Measurements from ENCODE around the gene GALNT14.

The GALNT14 gene

DNA sequence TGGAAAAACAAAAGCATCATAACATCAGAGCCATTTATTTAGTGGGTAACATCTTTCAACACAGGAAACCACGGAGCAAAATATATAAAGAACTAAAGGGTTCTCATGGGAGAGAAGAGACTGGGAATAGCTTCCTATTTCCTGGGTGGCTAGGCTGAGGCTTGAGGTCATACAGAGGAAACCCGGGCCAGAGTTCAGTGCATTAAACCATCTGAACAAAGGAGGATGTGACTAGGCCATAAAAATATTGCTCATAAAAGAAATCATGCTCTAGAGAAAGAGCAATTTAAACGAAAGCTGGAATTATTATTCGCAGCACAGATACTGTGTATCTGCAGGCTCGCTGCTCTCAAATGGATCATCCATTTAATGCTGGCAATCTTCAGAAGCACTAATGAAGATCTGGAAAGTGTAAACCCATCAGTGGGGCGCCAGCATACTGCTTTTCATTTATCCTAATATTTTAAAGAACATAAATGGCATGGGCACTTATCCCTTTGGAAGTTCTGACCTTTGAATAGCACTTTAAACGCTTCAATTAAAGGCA lies 83.3 kb downstream of the GALNT14 start:
- no peak for DNase-seq (ENCODE audit: low read depth)

DNA sequence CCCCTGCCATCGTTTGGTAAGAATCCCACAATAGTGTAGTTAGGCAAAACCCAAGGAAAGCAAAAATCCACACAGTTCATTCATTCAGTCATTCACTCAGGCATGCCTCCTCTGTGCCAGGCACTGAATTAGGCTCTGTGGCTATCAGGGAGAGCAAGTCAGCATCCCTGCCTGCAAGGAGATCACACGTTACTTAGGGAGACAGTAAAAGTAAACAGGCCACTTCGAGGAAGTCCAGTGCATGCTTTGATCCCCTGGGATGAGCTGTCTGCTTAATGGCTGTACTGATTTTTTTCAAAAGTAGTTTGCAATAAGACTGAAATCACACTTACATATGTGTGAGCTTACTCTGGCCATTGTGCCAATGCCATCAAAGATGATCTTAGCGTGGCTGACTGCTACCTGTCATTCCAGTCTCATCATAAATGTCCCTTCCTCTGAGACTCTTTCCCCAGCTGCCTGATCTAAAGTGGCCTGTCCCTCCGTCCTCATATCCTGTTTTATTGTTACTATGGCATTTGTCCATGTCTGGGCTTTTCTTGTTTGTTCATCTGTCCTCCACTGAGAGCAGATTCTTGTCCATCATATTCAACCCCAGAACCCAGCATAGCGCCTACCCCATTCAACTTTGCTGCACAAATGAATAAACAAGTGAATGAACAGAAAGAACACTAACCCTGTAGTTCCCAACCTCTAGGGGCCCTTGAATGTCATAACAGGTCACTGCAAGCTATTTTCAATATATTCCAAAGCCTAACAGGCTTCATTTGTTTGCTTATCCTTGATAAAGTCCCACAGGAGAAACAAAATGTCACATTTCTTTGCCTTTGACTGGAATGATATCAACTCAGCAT lies 84.1 kb downstream of the GALNT14 start:
- DNase-seq (ENCODE audit: low read depth) = no peak

DNA sequence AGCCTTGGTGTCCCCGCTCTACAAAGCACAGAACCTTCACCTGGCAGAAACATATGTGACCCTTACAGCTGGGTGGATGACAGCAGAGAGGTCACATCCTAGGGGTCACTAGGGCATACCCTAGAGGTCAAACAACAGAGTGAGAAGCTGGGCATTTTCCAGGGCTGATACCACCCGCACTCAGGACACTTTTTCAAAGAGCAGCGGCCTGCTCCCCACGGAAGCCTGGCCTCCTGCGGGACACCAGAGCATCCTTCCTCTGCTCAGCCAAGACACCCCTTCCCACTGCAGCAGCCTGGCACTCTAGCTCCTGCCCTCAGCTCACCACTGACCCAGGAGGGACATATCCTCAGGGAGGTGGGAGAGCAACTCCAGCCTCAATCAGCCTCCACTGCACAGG lies 86.0 kb downstream of the GALNT14 start:
- DNase-seq (ENCODE audit: low read depth) = no peak

DNA sequence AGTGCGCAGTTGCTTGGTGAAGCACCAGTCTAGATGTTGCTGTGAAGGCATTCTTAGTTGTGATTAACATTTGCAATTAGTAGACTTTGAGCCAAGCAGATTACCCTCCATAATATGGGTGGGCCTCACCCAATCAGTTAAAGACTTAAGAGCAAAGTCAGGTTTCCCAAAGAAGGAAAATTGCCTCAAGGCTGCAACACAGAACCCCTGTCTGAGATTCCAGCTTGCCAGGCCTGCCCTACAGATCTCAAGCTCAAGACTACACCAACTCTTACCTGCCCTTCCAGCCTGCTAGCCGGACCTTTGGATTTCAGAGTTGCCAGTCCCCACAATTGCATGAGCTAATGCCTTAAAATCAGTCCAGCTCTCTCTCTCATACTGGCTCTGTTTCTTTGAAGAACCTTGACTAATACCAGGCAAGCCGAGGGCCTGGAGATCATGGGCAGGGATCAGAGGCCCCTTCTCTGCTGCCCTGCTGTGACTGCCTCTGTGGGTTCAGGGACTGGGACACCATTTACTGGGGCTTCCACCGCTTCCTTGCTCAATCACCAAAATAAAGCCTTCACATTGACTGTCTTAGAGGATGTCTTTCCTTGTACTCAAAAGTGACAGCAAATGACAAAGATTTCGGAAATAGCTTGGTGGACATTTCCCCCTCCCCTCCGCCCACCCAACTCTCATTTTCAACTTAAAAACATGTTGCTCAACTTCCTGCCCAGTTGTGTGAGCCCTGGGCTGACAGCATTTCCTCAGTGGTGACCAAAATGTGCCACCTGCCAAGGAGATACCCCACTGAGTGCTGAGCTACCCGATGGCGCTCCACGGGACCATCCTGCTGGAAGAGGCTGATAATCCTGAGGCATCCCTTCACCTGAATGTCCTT lies 86.7 kb downstream of the GALNT14 start:
- DNase-seq (ENCODE audit: low read depth) = no peak

DNA sequence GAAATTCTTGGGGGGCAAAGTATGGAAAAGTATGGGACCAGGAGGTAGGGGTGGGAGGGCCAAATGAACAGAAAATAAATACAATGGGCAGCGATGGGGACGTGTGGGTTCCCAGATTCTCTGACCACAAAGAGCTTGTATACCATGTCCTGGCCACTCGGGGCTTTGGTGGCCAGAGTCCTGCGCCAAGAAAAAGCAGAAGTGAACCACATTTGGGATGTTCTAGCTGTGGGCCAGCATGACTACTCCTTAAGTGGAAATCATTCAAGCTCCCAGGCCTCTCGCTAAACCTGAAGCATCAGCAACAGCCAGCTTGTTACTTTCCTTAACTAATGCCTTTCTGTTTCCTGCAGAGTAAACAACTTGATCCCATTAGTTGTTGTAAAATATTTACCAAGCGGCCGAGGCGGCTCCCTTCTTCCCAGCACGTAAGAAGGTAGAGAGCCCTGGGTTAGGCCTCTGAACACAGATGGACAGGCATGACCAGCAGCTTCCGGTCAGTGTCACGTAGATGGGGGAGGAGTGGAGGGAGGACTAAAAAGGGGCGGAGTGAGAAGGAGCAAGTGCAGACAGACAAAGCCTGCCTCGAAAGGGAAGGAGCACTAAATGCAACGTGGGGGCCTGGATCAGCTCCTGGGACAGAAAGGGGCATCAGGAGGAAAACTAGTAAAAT lies 88.2 kb downstream of the GALNT14 start:
- no peak for DNase-seq (ENCODE audit: low read depth)

DNA sequence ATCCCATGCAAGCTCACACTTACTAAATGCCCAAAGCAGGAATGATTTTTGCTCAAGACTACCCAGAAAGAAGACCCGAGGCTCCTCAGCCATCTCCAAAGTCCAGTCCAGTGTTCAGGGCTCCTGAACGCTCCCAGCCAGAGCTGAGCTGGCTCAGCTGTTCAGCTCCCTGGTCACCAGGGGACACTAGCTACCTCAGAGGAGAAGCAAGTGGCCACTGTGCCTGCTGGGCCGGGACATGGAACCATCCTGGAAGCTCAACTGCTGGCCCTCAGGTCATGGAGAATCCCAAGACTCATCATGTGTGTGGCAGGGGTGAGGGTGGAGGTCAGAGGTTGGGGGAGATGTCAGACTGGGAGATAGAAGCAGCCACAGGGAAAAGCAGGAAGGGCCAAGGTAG lies 89.0 kb downstream of the GALNT14 start:
- no peak for DNase-seq (ENCODE audit: low read depth)

DNA sequence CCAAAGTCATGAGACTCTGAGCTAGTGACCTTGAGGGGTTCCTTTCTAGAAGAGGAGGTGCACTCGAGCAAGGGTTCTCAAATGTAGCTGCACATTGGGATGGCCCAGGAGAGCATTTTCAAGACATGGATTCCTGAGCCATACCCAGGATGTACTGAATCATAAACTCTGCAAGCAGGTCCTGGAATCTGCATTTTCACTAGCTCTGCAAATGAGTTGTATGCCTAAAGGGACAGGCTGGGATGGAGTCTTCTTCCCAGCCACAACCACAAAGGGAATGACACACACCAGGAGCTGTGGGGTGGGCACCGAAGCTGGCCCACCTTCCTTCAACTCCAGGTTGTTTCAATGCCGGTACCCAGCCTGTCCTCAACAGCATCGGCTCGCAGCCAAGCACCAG lies 90.6 kb downstream of the GALNT14 start:
- no peak for DNase-seq (ENCODE audit: low read depth)

DNA sequence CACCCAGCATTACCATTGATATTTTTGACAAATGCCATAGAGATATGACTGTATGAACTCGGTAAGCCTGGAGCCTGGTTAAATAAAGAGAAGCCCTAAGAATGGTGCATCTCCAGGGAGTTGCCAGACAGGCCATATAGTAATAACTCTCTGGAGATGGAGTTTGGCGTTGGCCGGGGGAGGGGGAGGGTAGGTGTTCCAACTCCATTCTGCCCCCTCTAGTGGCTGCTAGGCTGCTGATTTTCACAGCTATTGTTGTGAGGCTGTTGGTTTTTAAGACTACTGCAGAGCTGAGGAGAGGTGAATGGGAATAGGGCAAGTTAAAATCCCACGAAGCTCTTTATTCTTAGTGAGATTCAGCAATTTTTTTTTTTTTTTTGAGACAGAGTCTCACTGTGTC lies 99.9 kb downstream of the GALNT14 start:
- no peak for DNase-seq (ENCODE audit: low read depth)

DNA sequence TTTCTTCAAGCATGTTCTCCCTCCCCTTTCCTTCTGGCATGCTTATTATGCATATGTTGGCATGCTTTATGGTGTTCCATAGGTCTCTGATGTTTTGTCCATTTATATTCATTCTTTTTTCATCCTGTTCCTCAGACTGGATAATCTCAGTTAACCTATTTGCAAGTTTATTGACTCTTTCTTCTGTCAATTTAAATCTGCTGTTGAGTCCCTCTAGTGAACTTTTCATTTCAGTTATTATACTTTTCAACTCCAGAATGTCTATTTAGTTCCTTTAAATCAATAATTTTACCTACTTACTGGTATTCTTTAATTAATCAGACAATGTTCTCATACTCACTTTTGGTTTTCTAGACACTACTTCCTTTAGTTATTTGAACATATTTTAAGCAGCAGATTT lies 101.2 kb downstream of the GALNT14 start:
- DNase-seq (ENCODE audit: low read depth) = peak; percentile 1

DNA sequence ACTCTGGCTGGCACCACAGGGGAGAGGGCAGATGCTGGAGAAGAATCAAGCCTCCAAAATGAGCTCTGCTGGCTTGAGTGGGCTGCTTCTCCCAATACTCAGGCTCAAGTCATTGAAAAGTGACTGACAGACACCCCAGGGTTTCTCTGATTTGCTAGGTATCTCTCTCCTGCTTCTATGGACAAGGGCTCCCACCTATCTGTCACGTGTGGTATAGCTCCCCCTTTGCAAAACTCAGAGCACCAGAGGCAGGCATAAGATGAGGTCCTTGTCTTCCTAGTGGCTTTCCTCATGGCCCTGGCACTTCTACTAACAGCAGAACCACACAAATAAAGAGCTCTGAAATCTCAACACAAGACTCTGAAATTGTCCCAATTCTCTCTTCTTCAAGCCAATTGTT lies 105.2 kb downstream of the GALNT14 start:
- no peak for DNase-seq (ENCODE audit: low read depth)

DNA sequence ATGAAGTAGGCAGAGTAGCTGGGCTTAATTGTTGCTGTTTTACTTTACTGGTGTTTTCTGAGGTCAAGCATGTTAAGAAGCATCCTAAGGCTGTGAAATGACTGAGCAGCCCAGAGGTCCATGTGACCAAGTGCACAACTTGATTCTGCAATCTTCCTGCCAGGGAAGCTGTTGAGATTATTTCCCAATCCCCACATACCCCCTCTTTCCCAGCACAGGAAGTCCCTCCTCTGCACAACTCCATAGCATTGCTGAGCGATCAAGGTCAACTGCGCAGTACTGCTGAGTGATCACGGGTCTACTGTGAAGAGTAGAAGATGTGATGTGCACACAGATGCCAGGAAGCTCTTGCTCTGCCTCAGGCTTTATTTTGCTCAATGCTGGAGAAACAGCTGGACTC lies 105.8 kb downstream of the GALNT14 start:
- DNase-seq (ENCODE audit: low read depth) = no peak

DNA sequence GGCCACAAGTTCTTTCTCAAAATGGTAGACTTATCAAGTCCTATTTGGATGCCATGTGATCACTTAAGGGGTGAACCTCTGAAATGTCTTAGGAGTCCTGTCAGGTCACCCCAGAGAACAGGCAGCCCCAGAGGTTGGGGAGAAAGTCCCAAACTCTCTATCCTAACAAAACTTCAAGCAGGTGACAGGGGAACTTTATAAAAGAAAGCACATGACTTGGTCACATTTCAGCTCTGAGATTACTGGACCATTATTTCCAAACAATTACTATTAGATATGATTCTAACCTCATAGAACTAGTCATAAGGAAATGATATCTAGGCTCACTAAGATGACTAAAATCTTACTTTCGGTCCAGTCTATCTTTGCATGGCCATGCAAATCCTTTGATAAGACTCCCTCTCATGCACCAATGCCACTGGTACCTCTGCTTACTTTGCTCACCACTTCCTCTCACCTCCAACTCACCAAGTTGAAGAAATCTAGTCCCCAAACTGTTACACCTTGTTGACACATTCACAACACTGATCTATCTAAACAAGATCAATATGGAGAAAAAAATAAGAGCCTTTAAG lies 107.0 kb downstream of the GALNT14 start:
- DNase-seq (ENCODE audit: low read depth) = no peak

DNA sequence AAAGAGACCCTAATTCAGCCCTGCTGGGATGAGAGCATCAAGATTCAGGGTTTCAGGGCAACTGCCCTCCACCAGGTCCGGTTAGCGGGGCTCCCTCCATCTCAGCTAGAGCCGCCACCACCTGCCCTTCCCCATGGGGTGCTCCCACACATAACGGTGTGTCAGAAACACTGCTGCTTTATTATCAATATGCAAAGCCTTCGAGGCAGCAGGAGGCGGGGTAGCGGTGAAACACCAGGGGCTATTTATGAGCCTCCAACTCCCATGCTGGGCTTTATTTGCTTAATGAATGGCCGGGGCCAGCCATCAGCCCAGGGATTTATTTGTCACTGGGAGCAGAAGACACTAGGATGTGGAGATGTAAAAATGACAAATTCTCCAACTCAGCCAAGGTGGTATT lies 109.8 kb downstream of the GALNT14 start:
- DNase-seq (ENCODE audit: low read depth) = no peak

DNA sequence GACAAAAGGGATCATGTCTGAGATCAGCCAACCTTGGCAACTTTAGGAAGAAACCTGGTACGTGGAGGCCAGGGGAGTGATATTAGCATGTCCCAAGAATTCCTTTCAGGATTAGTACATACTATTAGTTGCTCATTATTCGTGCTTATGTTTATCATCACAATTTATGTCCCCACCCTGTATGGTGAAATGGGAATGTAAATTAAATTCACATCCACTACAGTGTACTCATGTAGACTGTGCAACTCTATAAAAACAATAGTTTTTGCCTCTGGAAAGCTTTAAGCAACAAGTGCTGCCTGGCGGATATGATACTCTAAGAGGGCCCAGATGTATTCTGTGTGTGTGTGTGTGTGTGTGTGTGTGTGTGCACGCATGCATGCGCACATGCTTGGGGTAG lies 110.7 kb downstream of the GALNT14 start:
- no peak for DNase-seq (ENCODE audit: low read depth)

DNA sequence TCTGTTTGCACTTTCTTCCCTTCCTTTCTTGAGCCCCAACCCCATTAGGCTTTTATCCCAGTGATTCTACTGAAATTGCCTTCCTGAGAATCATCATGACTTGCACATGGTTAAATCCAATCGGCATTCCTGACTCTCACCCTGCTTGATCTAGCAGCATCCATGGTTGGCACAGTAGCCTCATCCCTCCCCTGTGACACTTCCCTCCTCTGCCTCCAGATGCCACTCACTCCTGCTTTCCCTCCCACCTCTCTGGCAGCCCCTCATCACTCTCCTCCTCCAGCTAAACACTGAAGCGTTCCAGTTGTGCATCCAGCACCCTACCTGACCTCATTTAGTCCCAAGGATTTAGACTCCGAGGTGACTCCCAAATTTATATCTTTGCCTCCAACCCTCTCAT lies 114.7 kb downstream of the GALNT14 start:
- DNase-seq (ENCODE audit: low read depth) = no peak

DNA sequence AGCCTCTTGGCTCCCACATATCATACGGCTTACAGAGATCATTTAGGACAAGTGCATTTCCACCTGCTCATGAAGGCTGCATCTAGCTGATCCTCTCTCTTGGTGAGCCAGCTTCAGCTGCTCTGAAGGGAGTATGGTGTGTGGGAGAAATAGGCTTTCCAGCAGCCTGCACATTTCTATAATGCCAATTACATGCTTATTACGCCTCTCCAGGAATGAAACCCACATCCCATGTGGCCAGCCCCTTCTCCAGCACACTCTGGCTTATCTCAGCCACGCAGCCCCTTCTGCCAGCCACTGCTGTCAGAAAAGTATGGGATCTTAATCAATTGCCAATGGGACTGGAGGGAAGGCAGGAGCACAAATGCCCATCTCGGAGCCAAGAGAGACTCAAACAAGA lies 117.5 kb downstream of the GALNT14 start:
- no peak for DNase-seq (ENCODE audit: low read depth)

DNA sequence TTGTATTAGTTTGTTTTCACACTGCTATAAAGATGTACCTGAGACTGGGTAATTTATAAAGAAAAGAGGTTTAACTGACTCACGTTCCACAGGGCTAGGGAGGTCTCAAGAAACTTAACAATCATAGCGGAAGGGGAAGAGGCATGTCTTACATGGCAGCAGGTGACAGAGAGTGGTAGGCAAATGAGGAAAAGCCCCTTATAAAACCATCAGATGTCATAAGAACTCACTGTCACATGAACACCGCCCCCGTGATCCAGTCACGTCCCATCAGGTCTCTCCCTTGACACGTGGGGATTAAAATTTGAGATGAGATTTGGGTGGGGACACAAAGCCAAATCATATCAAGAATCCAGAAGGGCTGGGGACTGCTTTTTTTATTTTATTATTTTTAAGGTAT lies 120.0 kb downstream of the GALNT14 start:
- DNase-seq (ENCODE audit: low read depth) = no peak

DNA sequence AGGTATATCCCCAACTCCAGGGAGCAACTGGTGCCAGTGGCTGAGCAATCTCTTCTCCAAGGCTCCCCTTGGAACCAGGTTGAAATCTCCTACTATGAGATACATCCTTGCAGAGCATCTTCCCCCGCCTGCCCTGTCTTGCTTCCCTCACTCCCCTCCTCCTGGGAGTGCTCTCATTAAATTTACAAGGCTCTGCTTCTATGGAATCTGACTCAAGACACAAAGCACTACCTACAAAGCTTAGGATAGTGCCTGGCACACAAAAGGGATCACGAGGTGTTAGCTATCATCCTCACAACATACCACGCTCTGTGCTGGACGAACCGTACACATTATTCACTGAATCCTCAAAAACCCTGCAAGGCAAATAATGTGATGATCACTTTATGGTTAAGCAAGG lies 121.6 kb downstream of the GALNT14 start:
- no peak for DNase-seq (ENCODE audit: low read depth)

DNA sequence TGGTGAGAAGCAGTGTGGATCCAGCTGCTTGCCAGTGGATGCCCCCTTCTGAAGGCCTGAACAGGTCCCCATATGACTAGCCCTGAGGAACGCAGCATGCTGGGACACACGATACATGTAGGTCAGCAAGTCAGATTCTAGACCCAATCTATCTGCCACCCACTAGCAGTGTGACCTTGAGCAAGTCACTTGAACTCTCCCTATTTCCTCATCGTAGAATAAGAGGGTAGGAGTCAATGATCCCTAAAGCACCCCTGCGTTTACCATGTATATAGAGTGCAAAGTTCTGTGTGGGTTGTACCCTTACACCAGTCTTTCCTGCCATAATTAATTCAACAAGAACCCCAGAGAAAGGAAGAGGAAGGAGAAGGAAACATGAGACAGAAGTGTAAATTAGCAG lies 123.7 kb downstream of the GALNT14 start:
- no peak for DNase-seq (ENCODE audit: low read depth)

DNA sequence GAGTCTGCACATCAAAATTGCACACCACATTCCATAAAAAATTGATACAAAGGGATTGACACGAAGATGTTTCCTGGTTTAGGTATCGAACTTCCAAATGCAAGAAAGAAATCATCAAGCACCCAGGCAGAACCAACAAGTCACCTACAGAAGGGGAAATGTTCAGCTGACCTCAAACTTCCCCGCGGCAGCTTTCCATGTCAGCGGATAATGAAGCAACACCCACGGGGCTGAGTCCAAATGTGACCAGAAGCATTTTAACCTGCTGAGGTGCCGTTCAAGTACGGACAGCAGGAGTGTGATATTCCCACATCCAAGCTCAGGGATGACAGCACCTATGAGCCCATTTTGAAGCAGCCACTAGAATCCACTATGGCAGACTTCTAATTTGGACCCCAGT lies 124.9 kb downstream of the GALNT14 start:
- DNase-seq (ENCODE audit: low read depth) = no peak

DNA sequence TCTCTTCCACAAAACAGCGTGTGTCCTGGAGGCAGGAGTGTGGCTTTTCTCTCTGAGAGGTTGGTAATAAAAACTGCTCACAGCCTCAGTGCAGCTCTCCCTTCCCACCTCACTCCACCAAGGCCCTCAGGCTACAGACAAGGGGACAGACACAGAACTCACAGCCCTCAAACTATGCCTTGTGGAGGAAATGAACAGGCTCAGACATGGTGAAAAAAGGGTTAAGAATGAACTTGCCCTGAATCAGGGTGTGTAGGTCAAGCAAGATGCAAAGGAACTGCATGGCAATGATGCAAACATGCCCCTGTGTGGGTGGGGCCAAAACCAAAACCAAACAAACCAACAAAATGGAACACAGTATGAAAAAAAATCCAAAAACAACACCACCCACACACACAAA lies 125.8 kb downstream of the GALNT14 start:
- no peak for DNase-seq (ENCODE audit: low read depth)

DNA sequence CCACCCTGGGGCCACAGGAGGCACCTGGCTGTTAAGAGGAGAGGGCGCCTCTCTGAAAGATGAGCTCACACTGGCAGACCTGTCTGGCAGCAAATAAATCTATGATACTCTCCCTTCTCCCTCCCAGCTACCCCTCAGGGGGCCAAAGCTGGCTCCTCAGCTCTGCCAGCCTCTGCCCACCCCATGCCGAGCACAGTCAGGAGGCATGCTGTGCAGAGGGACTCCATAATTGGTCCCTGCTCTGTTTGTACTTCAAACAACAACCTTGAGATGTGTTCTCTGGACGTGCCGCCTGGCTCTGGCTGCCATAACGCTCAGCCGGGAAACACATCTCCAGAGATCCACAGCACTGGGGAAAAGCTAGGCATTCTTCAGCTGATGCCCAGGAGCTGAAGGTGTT lies 126.7 kb downstream of the GALNT14 start:
- no peak for DNase-seq (ENCODE audit: low read depth)
